ENCODE data around the gene KIAA0930.

The KIAA0930 gene

GRCh38 chr22:45217806-45218205 lies 22.9 kb downstream of the KIAA0930 start:
- TF ChIP-seq SIN3A (IDR thresholded peaks at IDR 0.05; ENCODE audit: borderline replicate concordance, insufficient read depth, low read length) (no peak), REST (IDR thresholded peaks at IDR 0.05; ENCODE audit: insufficient read depth in 1 of 2, low read depth in 2 of 2, low read length in 2 of 2) (no peak), TAF1 (IDR thresholded peaks at IDR 0.05; ENCODE audit: borderline replicate concordance, insufficient read depth, low read length) (no peak), FOXP2 (optimal IDR thresholded peaks at IDR 0.05; ENCODE audit: borderline replicate concordance, extremely low read depth, extremely low read length, insufficient read depth) (no peak), POLR2AphosphoS5 (IDR thresholded peaks at IDR 0.05; ENCODE audit: low read depth, low read length) (no peak)

DNA sequence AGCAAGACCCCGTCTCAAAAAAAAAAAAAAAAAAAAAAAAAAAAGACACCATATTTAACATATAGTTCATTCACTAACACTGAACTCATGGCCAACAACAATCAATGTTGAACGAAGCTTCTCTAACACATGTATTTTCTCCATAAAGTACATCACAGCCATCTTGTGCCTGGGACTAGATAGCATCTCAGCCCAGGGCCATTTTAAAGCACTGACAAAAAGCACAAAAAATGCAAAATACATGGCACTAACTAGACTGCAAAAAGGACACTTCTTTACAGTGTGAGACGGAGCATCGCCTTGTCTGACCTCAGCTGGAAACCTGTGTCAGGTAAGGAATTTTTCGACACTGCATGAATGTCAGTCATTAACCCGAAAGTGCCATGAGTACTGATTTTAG lies 23.3 kb downstream of the KIAA0930 start:
- TF ChIP-seq FOXP2 (optimal IDR thresholded peaks at IDR 0.05; ENCODE audit: borderline replicate concordance, extremely low read depth, extremely low read length, insufficient read depth), result no peak
- no peak for TF ChIP-seq POLR2AphosphoS5 (IDR thresholded peaks at IDR 0.05; ENCODE audit: low read depth, low read length)
- TF ChIP-seq TAF1 (IDR thresholded peaks at IDR 0.05; ENCODE audit: borderline replicate concordance, insufficient read depth, low read length), result no peak
- TF ChIP-seq REST (IDR thresholded peaks at IDR 0.05; ENCODE audit: insufficient read depth in 1 of 2, low read depth in 2 of 2, low read length in 2 of 2), result no peak

DNA sequence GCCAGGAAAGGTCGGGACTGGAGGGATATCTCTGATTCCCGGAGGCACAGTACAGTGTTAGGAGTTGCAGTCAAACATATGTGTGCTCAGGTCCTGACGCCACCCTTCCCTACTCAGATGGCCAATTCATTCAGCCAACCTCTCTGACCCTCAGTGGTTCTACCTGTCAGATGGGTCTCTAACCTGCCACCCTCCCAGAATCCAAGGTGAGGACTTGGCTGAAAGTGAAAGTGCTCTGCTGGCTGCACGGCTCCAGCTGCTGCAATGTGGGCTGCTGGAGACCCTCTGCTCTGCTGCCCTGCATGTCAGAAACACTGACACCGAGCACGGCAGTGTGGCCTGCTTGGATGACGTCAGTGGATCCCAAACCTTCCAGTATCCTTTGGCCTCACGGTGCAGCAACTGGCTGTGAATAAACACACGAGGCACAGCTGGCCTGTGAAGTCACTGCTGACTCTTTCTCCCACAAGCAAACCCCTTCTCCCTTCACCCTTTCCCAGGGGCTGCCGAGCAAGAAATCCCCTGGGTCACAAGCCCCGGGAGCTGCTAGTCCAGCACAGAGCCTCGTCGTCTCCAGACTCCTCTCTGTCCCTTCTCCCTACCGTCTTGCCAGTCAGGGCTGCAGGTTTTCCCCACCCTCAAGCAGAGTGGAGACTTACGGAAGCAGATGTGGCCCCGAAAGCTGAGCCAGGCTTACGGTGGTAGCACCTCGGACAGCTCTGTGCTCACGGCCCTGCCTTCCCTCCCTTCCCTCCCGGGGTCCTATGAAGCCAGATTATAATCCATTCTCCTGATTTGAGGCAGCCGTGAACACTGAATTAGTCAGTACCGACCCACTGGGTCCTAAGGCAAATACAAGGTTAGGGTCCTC lies 24.3 kb downstream of the KIAA0930 start:
- TF ChIP-seq TAF1 (IDR thresholded peaks at IDR 0.05; ENCODE audit: borderline replicate concordance, insufficient read depth, low read length) (no peak), REST (IDR thresholded peaks at IDR 0.05; ENCODE audit: insufficient read depth in 1 of 2, low read depth in 2 of 2, low read length in 2 of 2) (peak; percentile 88 to 89), POLR2AphosphoS5 (IDR thresholded peaks at IDR 0.05; ENCODE audit: low read depth, low read length) (no peak)

GRCh38 chr22:45212992-45213751 lies 27.5 kb downstream of the KIAA0930 start:
- TF ChIP-seq SIN3A (IDR thresholded peaks at IDR 0.05; ENCODE audit: borderline replicate concordance, insufficient read depth, low read length), result no peak
- no peak for TF ChIP-seq REST (IDR thresholded peaks at IDR 0.05; ENCODE audit: insufficient read depth in 1 of 2, low read depth in 2 of 2, low read length in 2 of 2)
- TF ChIP-seq FOXP2 (optimal IDR thresholded peaks at IDR 0.05; ENCODE audit: borderline replicate concordance, extremely low read depth, extremely low read length, insufficient read depth), result no peak
